MM.1S (cell line): ENCODE measurements around the gene LRRC71.

Experiments
- DNase-seq: peaks from one replicate; pipeline ENCODE4 v3.0.0-alpha.2; 2015
- H2AFZ ChIP-seq: fragments of 300-600 bp; sonication (generic); 2 replicates; pipeline ENCODE4 v1.6.0; 2016; ENCODE audit warnings: antibody characterized with exemption, low read length
- H3F3A ChIP-seq: fragments of 300-600 bp; sonication (generic); 2 replicates; pipeline ENCODE4 v1.6.1; 2016; ENCODE audit warnings: mild to moderate bottlenecking, antibody characterized with exemption, low read length, moderate library complexity, mixed read lengths; ENCODE audit not compliant: insufficient read depth
- H3K27ac ChIP-seq: fragments of 300-600 bp; sonication (generic); 2 replicates; pipeline ENCODE4 v1.5.1; 2016; ENCODE audit warnings: mild to moderate bottlenecking, low read length
- H3K27me3 ChIP-seq: fragments of 300-600 bp; sonication (generic); replicated peaks from 2 replicates; pipeline ENCODE4 v1.6.0; 2016; ENCODE audit warnings: low read length; ENCODE audit not compliant: insufficient read depth
- H3K36me3 ChIP-seq: fragments of 300-600 bp; sonication (generic); replicated peaks from 2 replicates; pipeline ENCODE4 v1.6.1; 2016; ENCODE audit warnings: mild to moderate bottlenecking, low read length, mixed read lengths; ENCODE audit not compliant: insufficient read depth
- H3K4me1 ChIP-seq: fragments of 300-600 bp; sonication (generic); 2 replicates; pipeline ENCODE4 v1.6.1; 2016; ENCODE audit warnings: low read length, mixed read lengths
- H3K4me2 ChIP-seq: fragments of 300-600 bp; sonication (generic); 2 replicates; pipeline ENCODE4 v1.6.0; 2016; ENCODE audit warnings: low read depth, low read length
- H3K4me3 ChIP-seq: fragments of 300-600 bp; sonication (generic); 2 replicates; pipeline ENCODE4 v1.5.1; 2016; ENCODE audit warnings: low read length, mixed read lengths
- H3K79me2 ChIP-seq: fragments of 300-600 bp; sonication (generic); 2 replicates; pipeline ENCODE4 v1.6.1; 2016; ENCODE audit warnings: mixed run types, low read length, mixed read lengths
- H3K9ac ChIP-seq: fragments of 300-600 bp; sonication (generic); 2 replicates; pipeline ENCODE4 v1.6.1; 2016; ENCODE audit warnings: low read length, mixed read lengths
- H3K9me2 ChIP-seq: fragments of 300-600 bp; sonication (generic); replicated peaks from 2 replicates; pipeline ENCODE4 v1.6.1; 2016; ENCODE audit warnings: mild to moderate bottlenecking, low read length, mixed read lengths; ENCODE audit not compliant: insufficient read depth
- H3K9me3 ChIP-seq: fragments of 300-600 bp; sonication (generic); replicated peaks from 2 replicates; pipeline ENCODE4 v1.6.1; 2016; ENCODE audit warnings: mild to moderate bottlenecking, low read length, mixed read lengths; ENCODE audit not compliant: insufficient read depth
- H4K20me1 ChIP-seq: fragments of 300-600 bp; sonication (generic); 2 replicates; pipeline ENCODE4 v1.6.1; 2016; ENCODE audit warnings: mild to moderate bottlenecking, low read length, moderate library complexity, mixed read lengths; ENCODE audit not compliant: insufficient read depth
- CTCF ChIP-seq: fragments of 300-600 bp; sonication (generic); IDR thresholded peaks from 2 replicates; pipeline ENCODE4 v1.5.1; 2016; ENCODE audit warnings: antibody characterized with exemption, low read length, mixed read lengths
- EZH2 ChIP-seq: fragments of 300-600 bp; sonication (generic); optimal IDR thresholded peaks from 2 replicates; pipeline ENCODE3; 2017; ENCODE audit warnings: low read depth, mild to moderate bottlenecking, antibody characterized with exemption, low read length, mixed read lengths
- EZH2phosphoT487 ChIP-seq: fragments of 300-600 bp; sonication (generic); IDR thresholded peaks from 2 replicates; pipeline ENCODE4 v1.6.1; 2018; ENCODE audit warnings: antibody characterized with exemption, low read length

LRRC71 gene

GRCh38 chr1:156930483-156930882 is 10.1 kb downstream of the LRRC71 start:
- Histone ChIP-seq H4K20me1 (no peaks in the 10 kb centered on the region), H3K9ac (no peak overlapping the region), H3K4me2 (no peak overlapping the region), H3F3A (no peaks in the 10 kb centered on the region), H3K4me3 (no peak overlapping the region), H3K27me3 (peaks cover 54% of the 10 kb centered on the region), H2AFZ (no peak overlapping the region), H3K27ac (no peak overlapping the region), H3K4me1 (peaks cover 7% of the 10 kb centered on the region; the same call in 1 of the 2 replicates), H3K9me2 (no peaks in the 10 kb centered on the region), H3K79me2 (no peaks in the 10 kb centered on the region), H3K9me3 (no peaks in the 10 kb centered on the region), H3K36me3 (no peaks in the 10 kb centered on the region)
- DNase-seq = no peak
- TF ChIP-seq CTCF (no peak), EZH2 (no peak)

DNA sequence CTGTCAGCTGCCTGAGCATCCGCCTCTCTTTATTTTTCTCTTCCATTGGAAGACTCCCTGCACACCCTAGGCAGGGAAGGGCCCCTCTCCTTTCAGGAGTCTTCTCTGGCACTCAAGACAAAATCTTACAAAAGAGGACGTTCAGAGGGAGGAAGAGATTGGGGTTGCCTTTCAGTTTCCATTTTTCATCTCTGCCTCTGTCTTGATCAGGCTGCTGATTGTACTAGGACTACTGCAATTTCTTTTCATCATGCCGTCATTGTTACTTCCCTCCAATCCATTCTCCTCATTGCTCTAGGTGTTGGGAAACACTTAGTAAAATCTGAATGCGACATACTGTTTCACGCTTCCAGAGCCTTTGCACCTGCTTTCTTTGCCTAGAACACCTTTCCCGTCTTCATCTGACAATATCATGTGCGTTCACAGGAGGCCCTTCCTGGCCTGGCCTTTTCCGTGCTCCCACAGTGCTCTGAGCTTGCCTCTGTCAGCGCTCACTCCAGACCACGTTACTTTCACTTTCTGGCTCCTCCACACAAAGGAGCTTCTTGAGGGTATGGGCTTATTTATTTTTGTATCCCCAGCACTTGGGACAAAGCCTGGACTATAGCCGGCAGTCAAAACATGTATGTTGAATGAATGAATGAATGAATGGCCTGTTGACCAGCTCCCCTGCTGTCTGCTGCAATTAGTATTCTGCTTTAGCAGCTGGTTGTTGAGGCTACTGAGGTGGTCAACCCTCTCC is 10.9 kb downstream of the LRRC71 start:
- Histone ChIP-seq H3K36me3 (no peaks in the 10 kb centered on the region), H3K9me2 (no peaks in the 10 kb centered on the region), H2AFZ (no peak overlapping the region), H3K9ac (no peak overlapping the region), H3K27ac (no peak overlapping the region), H3F3A (no peaks in the 10 kb centered on the region), H3K4me3 (no peak overlapping the region), H4K20me1 (no peaks in the 10 kb centered on the region), H3K4me1 (peaks cover 7% of the 10 kb centered on the region; the same call in 1 of the 2 replicates), H3K27me3 (peaks cover 45% of the 10 kb centered on the region), H3K9me3 (no peaks in the 10 kb centered on the region), H3K79me2 (no peaks in the 10 kb centered on the region), H3K4me2 (no peak overlapping the region)
- TF ChIP-seq EZH2 (no peak), CTCF (no peak), EZH2phosphoT487 (no peak)
- no peak for DNase-seq

- Histone ChIP-seq H3K4me1 (peaks cover 5% of the 10 kb centered on the region; the same call in 1 of the 2 replicates), H3K27ac (no peak overlapping the region), H3K79me2 (no peaks in the 10 kb centered on the region), H4K20me1 (no peaks in the 10 kb centered on the region), H3K9me2 (no peaks in the 10 kb centered on the region), H3K4me3 (no peak overlapping the region), H3K9me3 (no peaks in the 10 kb centered on the region), H3K27me3 (peaks cover 38% of the 10 kb centered on the region), H2AFZ (no peak overlapping the region), H3K9ac (no peak overlapping the region), H3K4me2 (no peak overlapping the region), H3K36me3 (no peaks in the 10 kb centered on the region), H3F3A (no peaks in the 10 kb centered on the region)
- TF ChIP-seq EZH2 = no peak
- TF ChIP-seq CTCF = no peak
- TF ChIP-seq EZH2phosphoT487 = no peak
- no peak for DNase-seq
Observed at GRCh38 chr1:156931974-156932710, 11.7 kb downstream of the LRRC71 start.
